RWPE1 (cell line): ENCODE measurements around the gene RNF220.

Experiments used
- CTCF ChIA-PET: fragments of 350-600 bp; sonication (Branson Sonifier 250); formaldehyde crosslinking; extraction: SDS; loops from one replicate; lab custom pipeline; 2021; lab: Yijun Ruan, JAX
- POLR2A ChIA-PET: fragments of 400-600 bp; formaldehyde crosslinking; extraction: SDS; loops from one replicate; lab custom pipeline; 2020; ENCODE audit warnings: antibody characterized with exemption; ENCODE audit not compliant: low non-redundant PET; lab: Yijun Ruan, JAX
- DNase-seq: peaks from one replicate; pipeline ENCODE4 v3.0.0; 2012; ENCODE audit warnings: low spot score
- H3K27ac ChIP-seq: fragments of 450-650 bp; 2 replicates; pipeline ENCODE4 v1.5.1; 2017
- TF ChIP-seq, protein P1 (sequence below): fragments of 450-650 bp; conservative IDR thresholded peaks from 2 replicates; pipeline ENCODE4 v1.5.1; 2017; ENCODE audit warnings: low read depth, mild to moderate bottlenecking

RNF220 gene

DNA sequence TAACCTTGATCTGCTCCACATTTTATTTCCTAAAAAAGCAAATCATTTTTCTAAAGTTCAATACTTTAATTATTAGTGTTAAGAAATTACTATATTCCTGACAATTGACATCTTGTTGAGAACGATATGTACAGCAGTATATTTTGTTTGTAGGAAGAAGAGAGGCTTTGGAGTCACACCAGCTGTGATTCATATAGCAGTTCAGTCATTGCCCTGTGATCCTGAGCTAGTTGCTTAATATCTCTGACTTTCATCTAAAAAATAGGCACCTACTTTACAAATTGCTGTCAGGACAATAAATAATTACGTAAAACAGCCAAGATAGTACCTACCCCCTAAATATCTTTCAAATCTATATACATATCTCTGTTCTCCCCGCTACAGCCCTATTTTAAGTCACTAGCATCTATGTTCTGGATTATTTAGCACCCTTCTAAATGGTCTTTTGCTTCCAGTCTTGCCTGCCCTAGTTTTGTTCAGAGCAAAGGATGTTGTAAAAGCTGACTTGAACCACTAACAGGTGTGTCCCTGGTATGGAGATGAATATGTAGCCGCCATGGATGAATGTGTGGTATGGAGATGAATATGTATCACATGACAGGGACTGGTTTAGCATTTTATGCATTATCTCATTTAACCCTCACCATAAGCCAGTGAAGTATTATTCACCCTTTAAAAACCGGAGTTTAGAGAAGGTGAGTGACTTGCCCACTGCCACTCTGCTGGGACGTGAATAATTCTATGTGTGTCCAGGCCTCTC, 42.2 kb downstream of the RNF220 start:
- H3K27ac ChIP-seq = no peak overlapping the region
- TF ChIP-seq, protein P1, sequence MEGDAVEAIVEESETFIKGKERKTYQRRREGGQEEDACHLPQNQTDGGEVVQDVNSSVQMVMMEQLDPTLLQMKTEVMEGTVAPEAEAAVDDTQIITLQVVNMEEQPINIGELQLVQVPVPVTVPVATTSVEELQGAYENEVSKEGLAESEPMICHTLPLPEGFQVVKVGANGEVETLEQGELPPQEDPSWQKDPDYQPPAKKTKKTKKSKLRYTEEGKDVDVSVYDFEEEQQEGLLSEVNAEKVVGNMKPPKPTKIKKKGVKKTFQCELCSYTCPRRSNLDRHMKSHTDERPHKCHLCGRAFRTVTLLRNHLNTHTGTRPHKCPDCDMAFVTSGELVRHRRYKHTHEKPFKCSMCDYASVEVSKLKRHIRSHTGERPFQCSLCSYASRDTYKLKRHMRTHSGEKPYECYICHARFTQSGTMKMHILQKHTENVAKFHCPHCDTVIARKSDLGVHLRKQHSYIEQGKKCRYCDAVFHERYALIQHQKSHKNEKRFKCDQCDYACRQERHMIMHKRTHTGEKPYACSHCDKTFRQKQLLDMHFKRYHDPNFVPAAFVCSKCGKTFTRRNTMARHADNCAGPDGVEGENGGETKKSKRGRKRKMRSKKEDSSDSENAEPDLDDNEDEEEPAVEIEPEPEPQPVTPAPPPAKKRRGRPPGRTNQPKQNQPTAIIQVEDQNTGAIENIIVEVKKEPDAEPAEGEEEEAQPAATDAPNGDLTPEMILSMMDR = no peak
- POLR2A ChIA-PET = no interaction called here
- no peak for DNase-seq
- CTCF ChIA-PET = no interaction called here

DNA sequence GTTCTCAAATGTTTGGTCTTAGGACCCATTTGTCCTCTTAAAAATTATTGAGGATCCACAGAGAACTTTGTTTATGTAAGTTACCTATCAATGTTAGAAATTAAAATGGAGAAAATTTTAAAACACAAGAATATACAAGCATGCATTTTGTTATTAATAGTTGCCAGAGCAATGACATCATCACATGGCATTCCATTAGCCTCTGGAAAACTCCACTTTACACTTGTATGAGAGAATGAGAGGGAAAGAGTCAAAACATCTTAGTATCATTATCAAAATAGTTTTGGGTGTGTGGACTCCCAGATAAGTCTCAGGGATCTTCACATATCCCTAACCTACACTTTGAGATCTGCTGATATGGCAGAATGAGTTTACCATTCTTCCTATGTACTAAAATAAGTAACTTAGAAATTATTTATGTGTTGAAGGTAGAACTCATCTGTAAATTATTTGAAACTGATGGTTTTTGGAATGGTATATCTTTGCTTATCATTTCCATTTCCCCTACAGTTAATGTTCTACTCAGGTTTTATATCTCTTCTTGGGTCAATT, 48.8 kb downstream of the RNF220 start:
- no peak for DNase-seq
- CTCF ChIA-PET = interaction anchor here (0.5 kb wide), 1 partner anchor 119 kb away, joined by 4 read pairs; no protein-coding TSS in a partner anchor
- POLR2A ChIA-PET = no interaction called here
- no peak overlapping the region for H3K27ac ChIP-seq
- TF ChIP-seq, protein P1 = no peak

DNA sequence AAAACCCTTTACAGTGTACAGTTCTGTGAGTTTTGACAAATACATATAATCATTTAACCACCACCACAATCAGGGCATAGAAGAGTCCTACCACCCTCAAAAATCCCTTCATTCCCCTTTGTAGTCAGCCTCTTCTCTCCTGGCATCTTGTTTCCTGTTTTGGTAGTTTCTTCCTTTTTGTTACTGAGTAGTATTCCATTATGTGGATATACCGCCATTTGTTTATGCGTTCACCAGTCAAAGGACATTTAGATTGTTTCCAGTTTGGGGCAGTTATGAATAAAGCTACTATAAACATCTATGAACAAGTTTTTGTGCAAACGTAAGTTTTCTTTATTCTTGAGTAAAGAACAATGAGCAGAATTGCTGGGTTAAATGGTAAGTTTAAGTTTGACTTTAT, 49.6 kb downstream of the RNF220 start:
- TF ChIP-seq, protein P1 = no peak
- no peak overlapping the region for H3K27ac ChIP-seq
- CTCF ChIA-PET = no interaction called here
- no peak for DNase-seq
- POLR2A ChIA-PET = no interaction called here

DNA sequence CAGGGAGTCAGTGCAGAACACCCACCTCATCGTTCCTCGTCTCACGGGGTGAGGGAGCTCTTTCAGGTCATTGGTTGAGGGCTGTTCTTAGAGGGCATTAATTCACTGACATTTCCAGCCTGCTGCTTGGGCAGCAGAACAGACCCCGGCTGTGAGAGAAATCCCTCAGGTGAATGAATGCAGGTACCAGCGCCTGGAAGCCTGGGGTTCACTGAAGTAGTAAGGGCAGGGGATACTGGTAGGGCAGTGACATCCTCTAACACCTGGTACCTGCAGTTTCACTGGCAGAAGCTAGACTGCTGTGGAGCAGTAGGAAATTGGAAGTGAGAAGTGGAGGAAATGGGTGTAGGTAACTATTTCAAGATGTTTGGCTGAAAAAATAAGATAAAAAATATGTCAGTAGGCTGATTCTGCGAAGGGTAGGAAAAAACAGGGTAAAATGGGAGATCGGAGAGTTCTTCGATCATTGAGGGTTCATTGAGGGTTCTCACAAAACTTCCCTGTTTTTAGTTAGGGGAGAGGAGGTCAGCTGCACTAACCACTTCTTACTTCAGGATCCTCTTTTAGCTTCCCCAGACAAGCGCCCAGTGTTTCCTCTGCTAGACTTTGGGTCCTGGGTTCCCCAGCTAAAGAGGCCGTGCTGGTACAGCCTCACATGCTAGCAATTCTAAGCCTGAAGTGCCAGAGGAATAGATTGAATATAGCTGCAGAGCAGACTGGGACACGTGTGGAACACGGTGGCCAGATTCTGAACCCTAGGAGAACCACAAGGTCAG, 55.2 kb downstream of the RNF220 start:
- POLR2A ChIA-PET = no interaction called here
- TF ChIP-seq, protein P1 = no peak
- DNase-seq = no peak
- H3K27ac ChIP-seq = no peak overlapping the region
- CTCF ChIA-PET = no interaction called here

DNA sequence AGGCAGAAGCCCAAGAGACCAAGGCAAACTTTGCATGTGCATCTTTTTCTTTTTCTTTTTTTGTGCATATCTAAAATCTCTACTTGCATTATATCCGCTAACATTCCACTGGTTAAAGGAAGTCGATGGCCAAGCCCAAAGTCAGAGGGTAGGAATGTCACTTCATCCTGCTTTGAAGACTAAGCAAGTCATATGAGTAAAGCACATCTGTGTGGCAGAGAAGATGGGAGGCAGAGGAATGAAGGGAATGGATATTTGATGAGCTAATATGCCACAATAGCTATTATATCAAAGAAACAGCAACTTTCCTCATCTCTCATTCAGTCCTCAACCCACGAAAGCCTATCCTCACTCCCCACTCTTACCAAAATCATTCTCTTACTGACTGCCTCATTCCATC, 59.3 kb downstream of the RNF220 start:
- no peak for DNase-seq
- ChIA-PET CTCF (no interaction called here), POLR2A (no interaction called here)
- TF ChIP-seq, protein P1 = no peak
- no peak overlapping the region for H3K27ac ChIP-seq

DNA sequence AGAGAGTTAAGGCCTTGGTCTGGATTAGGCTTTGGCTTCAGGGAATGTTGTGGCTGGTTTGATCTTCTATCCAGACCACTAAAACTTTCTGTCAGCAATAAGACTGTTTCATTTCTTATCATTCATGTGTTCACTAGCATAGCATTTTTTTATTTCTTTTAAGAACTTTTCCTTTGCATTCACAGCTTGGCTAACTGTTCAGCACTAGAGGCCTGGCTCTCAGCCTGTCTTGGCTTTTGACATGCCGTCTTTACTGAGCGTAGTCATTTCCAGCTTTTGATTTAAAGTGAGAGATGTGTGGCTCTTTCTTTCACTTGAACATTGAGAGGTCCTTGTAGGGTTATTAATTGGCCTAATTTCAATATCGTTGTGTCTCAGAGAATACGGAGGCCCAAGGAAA, 62.5 kb downstream of the RNF220 start:
- H3K27ac ChIP-seq = no peak overlapping the region
- no peak for DNase-seq
- POLR2A ChIA-PET = no interaction called here
- CTCF ChIA-PET = no interaction called here
- TF ChIP-seq, protein P1 = no peak
